ENCODE results near the gene NAT8L.

Gene NAT8L

GRCh38 chr4:2042204-2042946, 16.8 kb upstream of the NAT8L start:
- DNase-seq (ENCODE audit: extremely low spot score) = peak; percentile 68
- POLR2A ChIA-PET = no interaction called here
- TF ChIP-seq CTCF (IDR thresholded peaks at IDR 0.05; ENCODE audit: control extremely low read depth, extremely low read depth, low read depth, missing control alignments) = no peak
- CTCF ChIA-PET = no interaction called here

- peak; percentile 27 for DNase-seq (ENCODE audit: extremely low spot score)
- ChIA-PET CTCF (no interaction called here), POLR2A (no interaction called here)
- TF ChIP-seq CTCF (IDR thresholded peaks at IDR 0.05; ENCODE audit: control extremely low read depth, extremely low read depth, low read depth, missing control alignments) = no peak
Measured at GRCh38 chr4:2042947-2043395, 16.2 kb upstream of the NAT8L start.

GRCh38 chr4:2043396-2044118, 15.6 kb upstream of the NAT8L start:
- no peak for TF ChIP-seq CTCF (IDR thresholded peaks at IDR 0.05; ENCODE audit: control extremely low read depth, extremely low read depth, low read depth, missing control alignments)
- POLR2A ChIA-PET = no interaction called here
- peak; percentile 15 for DNase-seq (ENCODE audit: extremely low spot score)
- CTCF ChIA-PET = no interaction called here

GRCh38 chr4:2044119-2044485, 15.0 kb upstream of the NAT8L start:
- ChIA-PET CTCF (no interaction called here), POLR2A (no interaction called here)
- no peak for TF ChIP-seq CTCF (IDR thresholded peaks at IDR 0.05; ENCODE audit: control extremely low read depth, extremely low read depth, low read depth, missing control alignments)
- peak; percentile 12 for DNase-seq (ENCODE audit: extremely low spot score)

GRCh38 chr4:2044542-2045517, 14.3 kb upstream of the NAT8L start:
- peak; percentile 11 for DNase-seq (ENCODE audit: extremely low spot score)
- TF ChIP-seq CTCF (IDR thresholded peaks at IDR 0.05; ENCODE audit: control extremely low read depth, extremely low read depth, low read depth, missing control alignments) = no peak
- POLR2A ChIA-PET = interaction anchor here (0.7 kb wide), 1 partner anchor 332 kb away, joined by 3 read pairs; the partner anchor contains the start of gene SLBP
- CTCF ChIA-PET = interaction anchor here (1.6 kb wide), 1 partner anchor 13 kb away, joined by 3 read pairs; no protein-coding TSS in a partner anchor

- POLR2A ChIA-PET = interaction anchor here (0.7 kb wide), 1 partner anchor 333 kb away, joined by 3 read pairs; the partner anchor contains the start of gene SLBP
- TF ChIP-seq CTCF (IDR thresholded peaks at IDR 0.05; ENCODE audit: control extremely low read depth, extremely low read depth, low read depth, missing control alignments) = no peak
- peak; percentile 8 for DNase-seq (ENCODE audit: extremely low spot score)
- CTCF ChIA-PET = interaction anchor here (1.6 kb wide), 1 partner anchor 12 kb away, joined by 3 read pairs; no protein-coding TSS in a partner anchor
Measured at GRCh38 chr4:2045518-2045951, 13.6 kb upstream of the NAT8L start.

Data from GM10248 (cell line).